Measurements from ENCODE around the gene ANO7.

Gene ANO7

DNA sequence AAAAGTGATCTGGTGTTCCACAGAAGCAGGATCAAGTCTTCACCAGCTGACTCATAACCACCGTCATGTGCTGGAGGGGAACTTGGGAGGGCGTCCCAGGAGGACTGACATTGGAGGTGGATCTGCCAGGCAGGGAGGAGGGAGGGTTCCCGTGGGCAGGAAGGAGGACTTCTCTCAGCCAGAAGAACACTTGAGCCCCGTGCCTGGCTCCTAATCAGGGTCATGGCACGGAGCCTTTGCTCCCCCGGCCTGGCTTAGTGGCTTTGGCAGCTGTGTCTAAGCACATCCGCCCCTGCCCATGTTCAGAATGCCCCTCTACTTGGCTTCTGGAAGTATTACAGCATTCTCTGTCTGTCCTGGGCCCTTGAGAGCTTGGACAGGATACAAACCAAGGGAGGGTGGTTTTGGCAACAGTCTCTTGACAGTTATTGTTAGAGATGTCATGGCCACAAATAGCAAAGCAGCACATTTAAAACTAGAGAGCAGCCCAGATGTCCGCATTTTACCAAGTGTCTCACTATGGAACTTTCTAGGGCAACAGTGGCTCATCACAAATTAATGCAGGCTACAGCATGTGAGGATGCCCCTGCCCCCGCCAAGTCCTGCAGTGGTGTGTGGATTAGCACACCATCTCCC is 26.7 kb upstream of the ANO7 start:
- no peaks in the 10 kb centered on the region for H3K27me3 Mint-ChIP-seq (ENCODE audit: low read depth)
- H3K4me3 Mint-ChIP-seq = no peak overlapping the region
- TF ChIP-seq, protein P1, sequence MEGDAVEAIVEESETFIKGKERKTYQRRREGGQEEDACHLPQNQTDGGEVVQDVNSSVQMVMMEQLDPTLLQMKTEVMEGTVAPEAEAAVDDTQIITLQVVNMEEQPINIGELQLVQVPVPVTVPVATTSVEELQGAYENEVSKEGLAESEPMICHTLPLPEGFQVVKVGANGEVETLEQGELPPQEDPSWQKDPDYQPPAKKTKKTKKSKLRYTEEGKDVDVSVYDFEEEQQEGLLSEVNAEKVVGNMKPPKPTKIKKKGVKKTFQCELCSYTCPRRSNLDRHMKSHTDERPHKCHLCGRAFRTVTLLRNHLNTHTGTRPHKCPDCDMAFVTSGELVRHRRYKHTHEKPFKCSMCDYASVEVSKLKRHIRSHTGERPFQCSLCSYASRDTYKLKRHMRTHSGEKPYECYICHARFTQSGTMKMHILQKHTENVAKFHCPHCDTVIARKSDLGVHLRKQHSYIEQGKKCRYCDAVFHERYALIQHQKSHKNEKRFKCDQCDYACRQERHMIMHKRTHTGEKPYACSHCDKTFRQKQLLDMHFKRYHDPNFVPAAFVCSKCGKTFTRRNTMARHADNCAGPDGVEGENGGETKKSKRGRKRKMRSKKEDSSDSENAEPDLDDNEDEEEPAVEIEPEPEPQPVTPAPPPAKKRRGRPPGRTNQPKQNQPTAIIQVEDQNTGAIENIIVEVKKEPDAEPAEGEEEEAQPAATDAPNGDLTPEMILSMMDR (IDR thresholded peaks at IDR 0.05; ENCODE audit: unreplicated experiment in 3 of 3) = no peak
- H3K4me1 Mint-ChIP-seq = no peaks in the 10 kb centered on the region
- no peak overlapping the region for H3K27ac Mint-ChIP-seq
- peaks cover 29% of the 10 kb centered on the region for H3K36me3 Mint-ChIP-seq (ENCODE audit: low read depth)
- H3K9me3 Mint-ChIP-seq = no peaks in the 10 kb centered on the region

DNA sequence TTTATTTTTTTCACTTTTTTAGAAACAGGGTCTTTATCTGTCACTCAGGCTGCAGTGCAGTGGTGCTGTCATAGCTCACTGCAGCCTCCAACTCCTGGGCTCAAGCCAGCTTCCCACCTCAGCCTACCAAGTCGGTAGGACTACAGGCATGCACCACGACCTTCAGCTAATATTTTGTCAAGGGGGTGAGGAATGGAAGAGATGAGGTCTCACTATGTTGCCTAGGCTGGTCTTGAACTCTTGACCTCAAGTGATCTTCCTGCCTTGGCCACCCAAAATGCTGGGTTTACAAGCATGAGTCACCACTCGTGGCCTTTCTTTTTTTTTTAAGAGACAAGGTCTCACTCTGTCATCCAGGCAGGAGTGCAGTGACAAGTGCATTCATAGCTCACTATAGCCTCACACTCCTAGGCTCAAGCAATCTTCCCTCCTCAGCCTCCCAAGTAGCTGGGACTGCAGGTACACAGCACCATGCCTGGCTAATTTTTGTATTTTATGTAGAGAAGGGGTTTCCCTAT is 24.8 kb upstream of the ANO7 start:
- H3K4me3 Mint-ChIP-seq = no peak overlapping the region
- H3K4me1 Mint-ChIP-seq = no peaks in the 10 kb centered on the region
- TF ChIP-seq, protein P1 (IDR thresholded peaks at IDR 0.05; ENCODE audit: unreplicated experiment in 3 of 3) = no peak
- peaks cover 39% of the 10 kb centered on the region for H3K36me3 Mint-ChIP-seq (ENCODE audit: low read depth)
- H3K27me3 Mint-ChIP-seq (ENCODE audit: low read depth) = no peaks in the 10 kb centered on the region
- H3K9me3 Mint-ChIP-seq = no peaks in the 10 kb centered on the region
- no peak overlapping the region for H3K27ac Mint-ChIP-seq

DNA sequence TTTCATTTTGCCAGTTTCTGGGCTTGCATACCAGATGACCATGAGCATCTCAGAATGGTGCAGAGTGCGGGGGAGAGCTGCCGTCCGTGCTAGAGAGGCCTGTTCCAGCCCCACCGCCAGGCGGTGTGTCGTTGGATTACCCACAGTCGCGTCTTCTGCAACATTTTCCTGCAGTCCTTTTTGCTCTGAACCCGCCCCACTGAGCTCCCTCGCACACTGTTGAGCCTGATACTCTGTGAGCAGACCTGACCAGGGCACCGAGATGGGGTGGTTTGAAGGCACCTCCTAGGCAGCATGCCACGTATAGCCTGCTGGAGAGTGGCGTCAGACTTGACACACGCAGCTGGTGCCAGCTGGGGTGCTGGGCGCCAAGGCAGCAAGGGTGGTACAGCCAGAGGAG is 20.1 kb upstream of the ANO7 start:
- TF ChIP-seq, protein P1 (IDR thresholded peaks at IDR 0.05; ENCODE audit: unreplicated experiment in 3 of 3) = no peak
- peaks cover 16% of the 10 kb centered on the region for H3K9me3 Mint-ChIP-seq
- H3K27ac Mint-ChIP-seq = no peak overlapping the region
- H3K36me3 Mint-ChIP-seq (ENCODE audit: low read depth) = peaks cover 61% of the 10 kb centered on the region
- no peak overlapping the region for H3K4me3 Mint-ChIP-seq
- no peaks in the 10 kb centered on the region for H3K4me1 Mint-ChIP-seq
- H3K27me3 Mint-ChIP-seq (ENCODE audit: low read depth) = no peaks in the 10 kb centered on the region

DNA sequence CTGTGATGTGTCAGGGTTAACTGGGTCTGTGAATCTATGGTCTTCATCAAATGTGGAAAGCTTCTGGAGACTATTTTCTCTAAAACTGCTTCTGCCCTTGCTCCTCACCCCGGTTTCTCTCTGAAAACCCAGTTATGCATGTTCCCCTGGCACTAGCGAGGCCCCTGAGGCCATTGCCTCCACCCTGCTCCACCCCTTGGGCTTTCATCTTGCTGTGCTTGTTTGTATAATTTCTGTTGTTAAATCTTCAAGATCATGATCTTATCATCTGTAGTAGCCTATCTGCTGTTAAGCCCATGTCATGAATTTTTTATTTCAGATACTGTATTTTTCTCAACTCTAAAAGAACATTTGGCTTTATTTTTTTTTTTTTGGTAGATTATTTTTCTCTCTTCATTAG is 14.9 kb upstream of the ANO7 start:
- H3K4me3 Mint-ChIP-seq = no peak overlapping the region
- H3K4me1 Mint-ChIP-seq = no peaks in the 10 kb centered on the region
- peak overlapping the region in 1 of 3 experiments; percentile 86 for H3K27ac Mint-ChIP-seq
- peaks cover 63% of the 10 kb centered on the region for H3K36me3 Mint-ChIP-seq (ENCODE audit: low read depth)
- TF ChIP-seq, protein P1 (IDR thresholded peaks at IDR 0.05; ENCODE audit: unreplicated experiment in 3 of 3) = no peak
- H3K9me3 Mint-ChIP-seq = peaks cover 19% of the 10 kb centered on the region
- H3K27me3 Mint-ChIP-seq (ENCODE audit: low read depth) = no peaks in the 10 kb centered on the region

DNA sequence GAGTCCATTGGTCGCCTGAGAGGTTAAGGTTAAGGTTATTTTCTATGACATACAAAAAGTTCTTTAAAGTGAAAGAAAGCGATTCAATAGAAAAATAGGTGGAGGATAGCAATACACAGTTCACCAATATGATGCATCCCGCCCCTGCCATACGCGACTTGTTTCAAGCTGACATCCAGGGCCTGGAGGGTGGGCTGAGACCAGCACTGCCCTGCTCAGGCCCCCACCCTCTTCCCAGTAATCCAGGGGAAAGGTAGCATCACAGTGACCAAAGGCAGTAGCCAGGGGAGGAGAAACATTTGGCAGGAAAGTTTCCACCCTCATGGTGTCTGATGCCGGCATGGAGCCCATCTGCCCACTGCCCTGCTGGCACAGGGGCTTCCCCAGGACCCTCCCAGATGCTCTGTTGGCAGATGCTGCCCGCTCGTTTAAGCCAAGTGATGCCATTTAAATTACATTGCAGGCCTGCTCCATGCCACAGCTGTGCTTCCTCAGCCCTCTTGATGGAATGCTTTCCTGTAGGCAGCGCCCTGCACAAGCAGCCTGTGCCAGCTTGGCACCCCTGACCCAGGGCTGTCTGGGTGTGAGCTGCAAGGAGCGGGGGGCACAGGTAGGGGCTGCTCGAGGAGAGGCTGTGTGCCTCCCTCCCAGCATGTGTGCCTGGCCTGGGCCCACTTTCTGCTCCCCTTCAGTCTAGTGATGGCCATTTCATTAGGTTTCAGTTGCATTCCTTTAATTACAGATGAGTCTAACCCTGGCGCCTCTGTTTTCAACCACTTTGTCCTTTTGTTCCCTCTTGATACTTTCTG is 10.7 kb upstream of the ANO7 start:
- Mint-ChIP-seq H3K9me3 (peaks cover 2% of the 10 kb centered on the region), H3K4me3 (no peak overlapping the region), H3K27me3 (ENCODE audit: low read depth) (no peaks in the 10 kb centered on the region), H3K4me1 (no peaks in the 10 kb centered on the region), H3K27ac (no peak overlapping the region), H3K36me3 (ENCODE audit: low read depth) (peaks cover 41% of the 10 kb centered on the region)
- TF ChIP-seq, protein P1 (IDR thresholded peaks at IDR 0.05; ENCODE audit: unreplicated experiment in 3 of 3) = no peak

All from nephron (organoid).